T-helper 2 cell (primary cell): Measurements from ENCODE around the gene FLT1.

ENCODE experiments used
- DNase-seq, 5 experiments: peaks; one replicate each; pipeline versions ENCODE4 v3.0.0 to v3.0.0-alpha.2; 2012 to 2022
- total RNA-seq, 2 donors: gene quantifications; one replicate each; lab custom pipeline; 2026; lab: John Stamatoyannopoulos, UW

Gene FLT1, protein sequence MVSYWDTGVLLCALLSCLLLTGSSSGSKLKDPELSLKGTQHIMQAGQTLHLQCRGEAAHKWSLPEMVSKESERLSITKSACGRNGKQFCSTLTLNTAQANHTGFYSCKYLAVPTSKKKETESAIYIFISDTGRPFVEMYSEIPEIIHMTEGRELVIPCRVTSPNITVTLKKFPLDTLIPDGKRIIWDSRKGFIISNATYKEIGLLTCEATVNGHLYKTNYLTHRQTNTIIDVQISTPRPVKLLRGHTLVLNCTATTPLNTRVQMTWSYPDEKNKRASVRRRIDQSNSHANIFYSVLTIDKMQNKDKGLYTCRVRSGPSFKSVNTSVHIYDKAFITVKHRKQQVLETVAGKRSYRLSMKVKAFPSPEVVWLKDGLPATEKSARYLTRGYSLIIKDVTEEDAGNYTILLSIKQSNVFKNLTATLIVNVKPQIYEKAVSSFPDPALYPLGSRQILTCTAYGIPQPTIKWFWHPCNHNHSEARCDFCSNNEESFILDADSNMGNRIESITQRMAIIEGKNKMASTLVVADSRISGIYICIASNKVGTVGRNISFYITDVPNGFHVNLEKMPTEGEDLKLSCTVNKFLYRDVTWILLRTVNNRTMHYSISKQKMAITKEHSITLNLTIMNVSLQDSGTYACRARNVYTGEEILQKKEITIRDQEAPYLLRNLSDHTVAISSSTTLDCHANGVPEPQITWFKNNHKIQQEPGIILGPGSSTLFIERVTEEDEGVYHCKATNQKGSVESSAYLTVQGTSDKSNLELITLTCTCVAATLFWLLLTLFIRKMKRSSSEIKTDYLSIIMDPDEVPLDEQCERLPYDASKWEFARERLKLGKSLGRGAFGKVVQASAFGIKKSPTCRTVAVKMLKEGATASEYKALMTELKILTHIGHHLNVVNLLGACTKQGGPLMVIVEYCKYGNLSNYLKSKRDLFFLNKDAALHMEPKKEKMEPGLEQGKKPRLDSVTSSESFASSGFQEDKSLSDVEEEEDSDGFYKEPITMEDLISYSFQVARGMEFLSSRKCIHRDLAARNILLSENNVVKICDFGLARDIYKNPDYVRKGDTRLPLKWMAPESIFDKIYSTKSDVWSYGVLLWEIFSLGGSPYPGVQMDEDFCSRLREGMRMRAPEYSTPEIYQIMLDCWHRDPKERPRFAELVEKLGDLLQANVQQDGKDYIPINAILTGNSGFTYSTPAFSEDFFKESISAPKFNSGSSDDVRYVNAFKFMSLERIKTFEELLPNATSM (N-terminal part only)
- total RNA-seq = 1.2 to 1.4 reads per million in 2 donors

DNA sequence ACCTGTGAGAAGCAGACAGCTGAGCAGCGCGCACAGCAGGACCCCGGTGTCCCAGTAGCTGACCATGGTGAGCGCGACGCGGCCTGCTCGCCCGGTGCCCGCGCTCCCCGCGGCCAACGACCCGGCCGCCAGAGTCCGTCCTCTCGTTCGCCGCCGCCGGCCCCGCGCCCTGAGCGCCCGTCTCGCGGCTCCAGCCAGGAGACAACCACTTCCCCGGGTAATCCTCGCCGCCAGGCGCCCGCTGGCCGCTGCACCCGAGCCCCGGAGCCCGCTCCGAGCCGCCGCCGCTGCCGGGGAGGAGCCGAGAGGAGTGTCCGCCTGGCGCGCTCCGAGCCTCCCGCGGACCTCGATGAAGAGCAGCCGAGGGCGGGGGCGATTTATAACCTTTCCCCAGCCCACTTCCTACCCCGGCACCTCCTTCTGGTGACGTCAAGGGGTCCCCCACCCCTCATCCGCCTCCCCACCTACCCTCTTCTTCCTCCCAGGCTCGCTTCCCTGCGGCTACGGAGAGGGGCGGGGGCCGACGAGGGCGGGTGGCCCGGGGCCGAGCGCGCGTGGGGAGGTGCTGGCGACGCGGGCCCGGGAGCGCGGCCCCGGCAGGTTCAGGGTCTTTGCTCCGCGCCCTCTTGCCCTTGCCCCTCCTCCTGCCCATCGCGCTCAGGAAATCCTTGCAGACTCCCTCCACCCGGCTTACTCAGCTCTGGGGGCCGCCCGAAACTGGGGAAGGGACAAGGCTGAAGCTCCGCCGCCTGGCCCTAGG lies at the start of gene FLT1:
FLT1 (minus strand) TSS at position 351 of the 760 bp plus-strand sequence; CDS start at position 66, 285 bp downstream.
- DNase-seq = peak in 1 of 5 experiments; percentile 27

DNA sequence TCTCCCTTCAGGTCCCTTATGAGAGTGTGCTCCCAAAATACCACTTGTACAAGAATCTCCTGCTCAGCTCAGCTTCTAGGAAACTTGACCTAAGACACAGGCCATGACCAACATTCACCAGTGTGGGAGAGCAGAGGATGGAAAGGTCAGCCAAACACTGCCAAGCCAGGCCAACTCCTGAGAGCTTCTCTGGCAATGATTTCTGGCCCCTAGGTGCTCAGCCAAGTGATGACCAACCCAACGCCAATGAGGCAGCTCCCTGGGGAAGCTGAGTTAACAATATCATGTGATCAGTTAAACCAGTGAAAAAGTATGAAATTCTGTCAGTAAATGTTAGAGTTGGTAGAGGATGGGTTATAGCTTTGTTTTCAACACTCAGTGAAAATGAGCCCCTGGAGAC lies 49.1 kb upstream of the FLT1 start:
- DNase-seq = no peak

DNA sequence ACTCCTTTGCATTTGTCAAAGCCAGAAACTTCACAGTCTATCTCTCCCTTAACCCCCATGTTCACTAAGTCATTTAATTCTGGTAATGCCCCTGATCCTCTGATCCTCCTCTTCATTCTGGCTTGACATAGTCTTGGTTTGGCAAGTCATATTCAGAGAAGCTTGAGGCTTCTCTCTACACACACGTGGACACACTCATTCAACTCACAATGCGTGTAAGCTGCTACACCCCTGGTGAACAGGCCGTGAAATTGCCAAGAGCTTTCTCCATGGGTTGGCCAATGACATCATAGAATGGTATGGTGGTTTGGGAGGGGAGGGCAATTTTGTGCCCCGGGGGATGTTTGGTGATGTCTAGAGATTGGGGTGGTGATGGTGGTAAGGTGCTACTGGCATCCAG lies 47.9 kb upstream of the FLT1 start:
- DNase-seq = peak in 1 of 5 experiments; percentile 19

DNA sequence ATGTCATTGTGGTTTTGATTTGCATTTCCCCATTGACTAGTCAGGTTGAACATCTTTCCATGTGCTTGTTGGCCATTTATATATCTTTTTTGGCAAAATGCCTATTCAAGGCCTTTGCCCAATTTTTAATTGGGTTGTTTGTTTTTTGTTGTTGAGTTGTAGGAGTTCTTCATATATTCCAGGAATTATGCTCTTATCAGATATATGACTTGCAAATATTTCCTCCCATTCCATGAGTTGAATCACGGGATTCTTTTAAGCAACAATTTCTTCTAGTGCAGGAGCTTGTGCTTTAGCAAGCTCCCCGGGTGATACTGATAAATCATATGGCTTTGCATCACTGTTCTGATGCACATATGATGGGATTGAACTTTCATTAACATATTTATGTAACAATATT lies 47.0 kb upstream of the FLT1 start:
- DNase-seq = no peak

DNA sequence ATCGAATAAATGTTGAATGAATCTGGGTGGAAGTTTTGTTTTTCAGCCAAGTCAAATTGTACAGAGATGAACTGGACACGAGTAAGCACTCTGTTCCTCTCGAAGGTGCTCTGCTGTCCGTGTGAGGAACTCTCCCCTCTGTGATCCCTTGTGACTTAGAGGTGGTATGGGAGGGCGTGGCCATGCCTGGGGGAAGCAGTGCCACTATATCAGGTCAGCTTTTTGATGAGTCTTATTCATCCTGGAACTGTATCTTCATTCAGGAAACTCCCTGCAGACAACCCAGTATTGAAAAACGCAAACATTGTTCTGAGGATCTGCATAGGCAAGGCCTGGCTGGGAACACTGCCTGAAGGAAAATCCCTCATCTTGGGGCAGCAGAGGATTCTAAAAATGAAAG lies 45.7 kb upstream of the FLT1 start:
- DNase-seq = no peak

DNA sequence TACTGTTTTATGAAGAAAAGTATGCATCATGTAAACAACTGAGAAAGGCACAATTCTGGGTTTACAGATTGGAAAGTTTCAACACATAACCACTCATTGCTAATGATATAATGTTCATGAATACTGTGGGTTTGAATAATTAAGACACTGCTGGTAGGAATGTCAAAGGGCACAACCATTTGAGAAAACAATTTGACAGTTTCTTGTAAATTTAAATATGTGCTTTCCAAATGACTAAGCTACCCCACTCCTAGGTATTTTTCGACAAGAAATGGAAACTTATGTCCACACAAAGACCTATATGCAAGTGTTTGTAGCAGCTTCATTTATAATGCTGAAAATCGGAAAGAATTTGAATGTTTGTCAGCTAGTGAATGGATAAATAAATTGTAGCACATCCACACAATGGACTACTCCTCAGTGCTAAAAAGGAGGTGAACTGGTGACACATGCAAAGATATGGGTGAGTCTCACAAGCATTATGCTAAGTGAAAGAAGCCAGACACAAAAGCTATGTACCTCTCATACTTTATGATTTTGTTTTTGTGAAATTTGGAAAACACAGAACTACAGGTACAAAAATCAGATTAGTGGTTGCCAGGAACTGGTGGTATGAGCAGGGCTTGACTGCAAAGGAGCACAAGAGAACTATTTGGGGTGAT lies 44.8 kb upstream of the FLT1 start:
- DNase-seq = peak in 1 of 5 experiments; percentile 53

DNA sequence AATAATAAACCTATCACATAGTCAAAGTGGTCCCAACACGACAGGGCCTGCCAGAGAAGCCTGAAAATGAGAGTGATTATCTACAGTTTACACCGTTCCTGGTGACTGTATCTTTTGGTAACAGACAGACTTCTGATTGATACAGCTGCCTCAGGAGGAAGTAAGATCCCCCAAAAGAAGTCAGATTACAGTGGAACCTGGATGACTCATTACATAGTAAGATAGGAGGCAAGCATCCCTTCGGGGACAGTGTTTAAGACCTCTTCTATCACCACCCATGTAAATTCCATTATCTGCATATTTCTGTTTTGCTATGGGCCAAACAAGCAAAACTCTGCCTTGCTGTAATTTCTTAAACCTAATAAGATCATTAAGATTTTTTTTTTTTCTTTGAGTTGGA lies 44.0 kb upstream of the FLT1 start:
- DNase-seq = peak in 1 of 5 experiments; percentile 22

DNA sequence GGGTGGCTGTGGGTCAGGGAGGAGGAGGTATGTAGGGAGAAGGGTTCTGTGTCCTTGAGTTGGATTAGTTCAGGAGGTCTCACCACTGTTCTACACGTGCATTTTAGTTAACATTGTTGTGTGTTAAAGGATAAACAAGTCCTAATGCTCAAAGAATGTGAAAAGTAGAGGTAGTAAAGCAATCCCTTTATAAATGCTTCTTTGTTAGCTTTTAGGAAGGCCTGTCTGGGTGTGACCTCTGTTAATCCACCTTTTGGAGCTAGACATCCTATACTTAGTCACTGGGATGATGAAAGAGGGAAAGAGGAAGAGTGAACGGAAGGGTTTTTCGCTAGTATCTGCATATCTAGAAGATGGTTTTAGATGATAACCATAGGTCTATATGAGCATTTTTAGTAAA lies 42.2 kb upstream of the FLT1 start:
- no peak for DNase-seq

DNA sequence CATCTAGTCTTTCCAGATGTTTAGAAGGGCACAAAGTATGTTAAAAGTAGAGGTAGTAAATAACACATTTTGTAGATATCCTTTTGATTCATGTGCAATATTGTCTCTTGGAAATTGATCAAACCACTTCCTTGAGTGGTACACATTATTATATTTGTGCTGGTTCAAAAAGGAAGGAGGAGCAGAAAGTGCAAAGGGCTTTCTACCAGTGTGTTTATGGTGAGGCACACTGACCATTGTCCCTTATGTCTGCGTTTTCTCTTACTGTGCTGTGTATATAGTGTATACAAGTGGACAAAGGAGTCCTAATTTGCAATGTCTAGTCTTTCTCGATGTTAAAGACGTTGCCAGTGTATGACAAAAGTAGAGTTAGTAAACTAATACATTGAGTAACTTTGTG lies 41.4 kb upstream of the FLT1 start:
- DNase-seq = no peak

DNA sequence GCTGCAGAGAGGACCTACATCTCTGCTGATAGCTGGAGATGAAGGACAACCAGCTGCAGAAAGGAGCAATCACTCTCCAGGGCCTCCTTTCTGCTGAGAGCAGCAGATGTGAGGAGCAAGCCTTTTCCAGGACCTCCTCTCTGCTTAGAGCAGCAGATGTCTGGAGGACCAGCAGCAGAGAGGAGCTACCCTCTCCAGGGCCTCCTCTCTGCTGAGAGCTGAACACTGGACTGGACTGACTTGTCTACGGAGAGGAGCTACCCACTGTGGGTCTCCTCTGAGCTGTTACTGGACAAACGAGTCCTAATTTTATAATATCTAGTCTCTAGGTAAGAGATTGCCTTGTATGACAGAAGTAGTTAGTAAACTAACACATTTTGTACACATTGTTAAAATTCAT lies 40.8 kb upstream of the FLT1 start:
- DNase-seq = no peak

DNA sequence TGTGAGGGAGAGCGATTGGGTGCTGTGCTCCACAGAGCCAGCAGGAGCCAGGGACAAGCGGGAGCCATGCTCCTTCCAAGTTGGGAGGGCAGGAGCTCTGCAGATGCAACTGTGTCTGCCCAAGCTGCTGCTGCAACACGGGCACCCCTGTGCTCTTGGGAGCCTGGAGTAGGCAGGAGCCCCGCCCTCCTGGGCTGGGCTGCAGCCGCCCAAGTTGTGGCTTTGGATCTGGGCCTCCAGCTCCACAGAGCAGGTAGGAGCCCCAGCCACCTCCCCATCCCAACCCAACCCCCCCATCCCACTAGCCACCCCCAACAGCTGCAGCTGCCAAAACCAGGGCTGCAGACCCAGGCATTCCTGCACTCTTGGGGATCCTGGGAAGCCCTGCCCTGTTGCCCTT lies 39.9 kb upstream of the FLT1 start:
- no peak for DNase-seq

DNA sequence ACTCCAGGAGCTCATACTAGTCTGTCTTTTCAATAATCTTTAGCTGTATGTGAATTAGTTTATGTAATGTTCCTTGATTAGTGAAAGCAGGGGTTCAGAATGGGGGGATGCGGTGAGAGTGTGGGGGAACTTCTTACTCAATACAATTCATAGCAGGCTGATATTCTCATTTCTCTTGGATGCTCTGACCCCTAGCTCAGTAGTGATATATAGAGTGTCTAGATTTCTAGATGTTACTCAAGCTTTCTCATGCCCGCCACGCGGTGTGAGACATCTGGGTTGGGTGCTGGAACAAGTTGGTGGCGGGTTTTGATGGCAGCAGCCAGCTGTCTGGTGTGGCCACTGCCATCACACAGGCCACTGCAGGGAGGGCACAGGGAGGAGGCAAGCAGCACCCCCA lies 39.3 kb upstream of the FLT1 start:
- no peak for DNase-seq

DNA sequence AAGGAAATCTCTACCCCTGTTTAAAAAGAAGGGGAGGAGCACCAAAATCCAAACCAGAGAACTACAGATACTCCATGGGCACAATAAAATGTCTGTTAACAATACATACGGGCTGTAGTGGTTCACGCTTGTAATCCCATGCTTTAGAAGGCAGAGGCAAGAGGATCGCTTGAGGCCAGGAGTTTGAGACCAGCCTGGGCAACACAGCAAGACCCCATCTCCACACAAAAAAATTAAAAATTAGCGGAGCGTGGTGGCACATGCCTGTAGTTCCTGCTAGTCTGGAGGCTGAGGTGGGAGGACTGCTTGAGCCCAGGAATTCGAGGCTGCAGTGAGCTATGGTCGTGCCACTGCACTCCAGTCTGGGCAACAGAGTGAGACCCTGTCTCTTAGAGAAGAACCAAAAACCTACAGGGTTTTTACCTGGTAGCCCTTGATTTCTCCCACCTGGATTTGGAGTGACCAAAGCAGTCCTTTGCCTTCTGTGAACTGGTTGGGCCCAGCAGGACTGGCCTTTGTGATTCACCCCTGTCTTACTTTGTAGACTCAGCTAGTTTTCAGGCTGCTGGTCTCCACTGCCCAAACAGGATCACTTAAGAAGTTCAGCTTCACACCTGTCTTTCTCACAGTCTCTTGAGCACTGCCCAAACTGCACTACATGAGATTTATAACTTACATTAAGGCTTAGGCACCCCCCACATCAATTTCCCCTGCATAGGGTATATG lies 38.7 kb upstream of the FLT1 start:
- DNase-seq = no peak

DNA sequence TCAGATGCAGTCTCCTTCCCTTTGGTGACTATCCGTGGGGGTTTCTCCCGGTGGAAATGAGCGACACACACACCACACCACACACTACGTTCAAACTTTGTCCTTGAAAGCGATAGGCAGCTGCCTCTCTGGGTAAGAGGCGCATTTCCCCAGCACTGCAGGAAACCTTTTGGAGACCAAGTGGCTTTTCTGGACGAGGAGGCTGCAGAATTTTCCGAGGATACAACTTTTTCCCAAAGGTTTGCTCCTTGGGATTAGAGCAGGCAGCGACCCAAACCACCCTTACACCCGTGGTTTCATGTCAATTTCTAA lies 38.2 kb upstream of the FLT1 start:
- DNase-seq = no peak

DNA sequence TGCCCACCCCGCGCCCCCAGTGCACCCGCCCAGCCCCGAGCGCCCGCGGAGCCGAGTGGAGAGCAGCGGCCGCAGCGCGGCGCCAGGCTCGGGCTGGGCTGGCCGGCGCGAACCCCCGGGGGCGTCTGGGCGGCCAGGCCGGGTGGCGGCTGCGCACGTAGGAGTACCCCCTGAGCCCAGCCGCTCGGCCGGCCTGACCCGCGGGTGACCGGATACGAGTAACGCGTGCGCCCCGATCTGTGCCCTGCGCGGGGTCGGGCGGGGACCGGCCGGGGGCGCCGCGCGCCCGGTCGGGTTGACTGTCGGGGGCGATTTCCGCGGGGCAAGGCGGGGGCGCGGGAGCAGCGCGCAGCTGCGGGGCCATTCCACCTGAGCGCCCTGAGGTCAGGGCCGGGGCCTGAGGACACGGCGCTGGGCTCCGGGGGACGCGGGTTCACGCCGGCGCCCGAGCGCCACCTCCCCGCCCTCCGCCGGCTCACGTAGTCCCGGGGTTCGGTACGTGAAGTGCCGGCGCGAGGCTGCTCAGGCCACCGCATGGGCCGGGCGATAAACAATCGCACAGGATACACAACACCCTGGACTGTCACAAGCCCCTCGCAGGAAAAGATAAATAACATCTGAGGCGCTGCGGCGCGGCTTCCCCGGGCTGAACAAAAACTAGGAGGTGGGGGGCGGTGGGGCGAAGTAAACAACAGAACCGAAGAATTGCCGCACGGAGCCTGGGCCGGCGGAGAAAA lies 37.6 kb upstream of the FLT1 start:
- DNase-seq = peak in 1 of 5 experiments; percentile 18

DNA sequence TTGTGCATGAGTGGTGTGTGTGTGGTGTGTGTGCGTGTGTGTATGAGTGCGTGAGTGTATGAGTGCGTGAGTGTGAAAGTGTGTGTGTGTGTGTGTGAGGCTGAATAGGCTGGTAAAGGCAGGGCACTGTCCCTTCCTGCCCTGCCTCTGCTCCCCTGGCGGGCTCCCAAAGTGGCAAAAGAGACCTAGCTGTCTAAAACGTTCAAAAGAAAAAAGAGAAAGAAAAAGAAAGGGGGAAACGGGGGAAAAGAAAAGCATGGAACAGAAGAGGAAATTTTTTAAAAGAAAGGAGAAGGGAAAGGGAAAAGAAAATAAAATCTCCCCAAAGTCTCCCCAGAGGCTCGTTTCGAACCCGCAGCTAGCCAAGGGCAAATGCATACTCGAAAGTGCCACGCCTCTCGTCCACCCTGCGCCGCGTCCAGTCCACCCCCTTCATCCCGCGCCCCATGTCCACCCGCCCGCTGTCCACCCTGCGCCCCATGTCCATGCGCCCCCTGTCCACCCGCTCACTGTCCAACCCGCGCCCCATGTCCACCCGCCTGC lies 37.0 kb upstream of the FLT1 start:
- DNase-seq = no peak

DNA sequence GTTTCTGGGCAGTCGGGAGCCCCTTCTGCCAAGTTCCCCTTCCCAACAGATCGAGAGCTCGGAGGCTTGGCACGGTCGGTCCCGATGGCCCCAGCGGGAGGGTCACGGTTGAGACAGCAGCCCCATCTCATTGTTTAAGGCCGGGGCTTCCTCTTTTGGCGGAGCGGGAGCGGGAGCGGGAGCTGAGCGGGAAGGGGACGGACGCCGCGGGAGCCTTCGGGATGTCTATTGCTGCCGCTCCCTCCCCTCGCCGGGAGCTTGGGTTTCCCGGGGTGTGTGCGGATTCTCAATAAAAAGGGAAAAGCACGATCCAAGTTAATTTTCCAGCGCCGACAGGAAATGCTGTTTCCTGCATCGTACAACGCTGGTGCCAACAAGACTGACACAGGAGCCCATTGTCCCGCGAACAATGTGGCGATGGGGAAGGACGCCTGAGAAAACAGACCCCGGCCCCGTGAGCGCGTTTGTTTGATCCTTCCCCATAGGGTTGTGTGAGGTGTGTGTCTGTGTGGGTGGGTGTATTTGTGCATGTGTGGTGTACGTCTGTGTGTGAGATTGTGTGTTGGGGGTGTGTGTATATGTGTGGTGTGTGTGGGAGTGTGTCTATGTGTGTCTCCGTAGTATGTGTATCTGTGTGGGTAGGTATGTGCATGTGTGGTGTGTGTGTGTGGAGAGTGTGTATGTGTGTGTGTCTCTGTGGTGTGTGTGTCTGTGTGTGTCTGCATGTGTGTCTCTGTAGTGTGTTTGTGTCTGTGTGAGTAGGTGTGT lies 36.3 kb upstream of the FLT1 start:
- DNase-seq = peak in 1 of 5 experiments; percentile 30

DNA sequence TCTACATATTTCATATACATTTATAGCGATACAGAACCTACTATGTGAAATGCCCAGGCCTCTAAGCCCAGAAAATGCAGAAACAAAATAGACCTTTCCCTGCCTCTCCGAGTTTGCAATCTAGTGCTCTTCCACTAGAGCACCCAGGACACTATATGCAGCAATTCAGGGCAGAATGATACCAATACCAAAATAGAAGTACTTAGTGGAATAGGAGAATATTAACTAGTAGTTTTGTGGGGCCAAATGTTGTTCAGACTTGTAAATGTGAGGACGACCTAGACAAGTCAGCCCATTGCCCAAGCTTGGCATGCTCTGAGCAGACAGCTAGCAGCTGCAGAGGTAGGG lies 35.8 kb upstream of the FLT1 start:
- DNase-seq = no peak

DNA sequence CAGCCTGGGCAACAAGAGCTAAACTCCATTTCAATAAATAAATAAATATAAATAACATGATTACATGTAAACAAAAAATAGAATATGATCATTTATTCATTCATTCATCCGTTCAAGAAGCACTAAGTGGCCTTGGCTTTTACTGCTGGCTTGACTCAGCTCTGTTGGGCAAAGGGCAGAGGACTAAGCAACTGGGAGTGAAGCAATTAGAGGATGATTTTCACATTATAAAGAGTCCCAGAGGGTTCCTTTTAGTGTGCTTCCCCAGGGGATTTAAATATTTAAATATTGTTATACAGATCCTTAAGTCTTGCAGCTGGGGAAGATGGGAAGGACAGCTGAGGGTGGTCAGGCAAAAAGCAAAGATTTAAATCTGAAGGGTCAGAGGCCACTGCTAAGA lies 34.9 kb upstream of the FLT1 start:
- no peak for DNase-seq
